ENCODE results near the gene FGF10. TPM values are rescaled to one million over a fixed set of nuclear protein-coding genes. Genes with fewer than 3 reads are reported as not detected.

FGF10 gene
- total and polyA plus RNA-seq, 2 experiments from 2014 or later: 43.7 to 60.0 TPM

DNA sequence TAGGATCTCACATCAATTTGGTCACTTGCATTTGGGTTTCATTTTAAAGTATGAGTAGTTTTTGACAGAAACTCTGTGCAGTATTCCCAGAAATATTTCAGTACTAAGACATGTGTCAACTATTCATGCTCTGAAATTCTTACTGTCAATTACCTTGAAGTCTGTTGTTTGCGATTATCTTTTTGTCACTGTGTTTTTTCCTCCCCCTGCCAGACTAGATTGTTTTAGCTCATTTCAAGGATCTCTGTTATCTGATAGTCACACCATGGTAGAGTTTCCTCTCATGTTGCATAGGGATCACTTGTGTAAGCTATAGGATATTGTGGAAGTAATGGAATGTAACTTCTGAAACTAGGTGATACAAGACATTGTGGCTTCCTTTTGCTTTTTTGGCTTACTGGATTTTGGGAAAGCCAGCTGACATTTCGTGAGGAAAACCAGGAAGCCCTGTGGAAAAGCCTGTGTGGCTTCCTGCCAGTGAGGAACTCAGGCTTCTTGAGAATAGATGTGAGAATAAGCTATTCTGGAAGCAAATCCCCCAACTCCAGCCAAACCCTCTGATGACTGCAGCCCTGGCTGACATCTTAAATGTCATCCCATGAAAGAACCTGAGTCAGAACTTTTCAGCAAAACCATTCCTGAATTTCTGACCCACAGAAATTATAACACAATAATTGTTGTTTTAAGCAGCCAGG is 122.2 kb downstream of the FGF10 start:
- no peaks in the 10 kb centered on the region for H3K4me1 ChIP-seq (ENCODE audit: low read depth)
- no peak for DNase-seq (ENCODE audit: low read depth in 1 of 2, low spot score in 1 of 2)
- no peaks in the 10 kb centered on the region for H3K9me3 ChIP-seq (ENCODE audit: low read depth)
- H3K27me3 ChIP-seq: no peaks in the 10 kb centered on the region
- H3K4me3 ChIP-seq: no peak overlapping the region
- H3K36me3 ChIP-seq: no peaks in the 10 kb centered on the region
- TF ChIP-seq, protein P1, sequence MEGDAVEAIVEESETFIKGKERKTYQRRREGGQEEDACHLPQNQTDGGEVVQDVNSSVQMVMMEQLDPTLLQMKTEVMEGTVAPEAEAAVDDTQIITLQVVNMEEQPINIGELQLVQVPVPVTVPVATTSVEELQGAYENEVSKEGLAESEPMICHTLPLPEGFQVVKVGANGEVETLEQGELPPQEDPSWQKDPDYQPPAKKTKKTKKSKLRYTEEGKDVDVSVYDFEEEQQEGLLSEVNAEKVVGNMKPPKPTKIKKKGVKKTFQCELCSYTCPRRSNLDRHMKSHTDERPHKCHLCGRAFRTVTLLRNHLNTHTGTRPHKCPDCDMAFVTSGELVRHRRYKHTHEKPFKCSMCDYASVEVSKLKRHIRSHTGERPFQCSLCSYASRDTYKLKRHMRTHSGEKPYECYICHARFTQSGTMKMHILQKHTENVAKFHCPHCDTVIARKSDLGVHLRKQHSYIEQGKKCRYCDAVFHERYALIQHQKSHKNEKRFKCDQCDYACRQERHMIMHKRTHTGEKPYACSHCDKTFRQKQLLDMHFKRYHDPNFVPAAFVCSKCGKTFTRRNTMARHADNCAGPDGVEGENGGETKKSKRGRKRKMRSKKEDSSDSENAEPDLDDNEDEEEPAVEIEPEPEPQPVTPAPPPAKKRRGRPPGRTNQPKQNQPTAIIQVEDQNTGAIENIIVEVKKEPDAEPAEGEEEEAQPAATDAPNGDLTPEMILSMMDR (IDR thresholded peaks at IDR 0.05; ENCODE audit: low read depth, low read length): no peak
- no peak overlapping the region for H3K27ac ChIP-seq

DNA sequence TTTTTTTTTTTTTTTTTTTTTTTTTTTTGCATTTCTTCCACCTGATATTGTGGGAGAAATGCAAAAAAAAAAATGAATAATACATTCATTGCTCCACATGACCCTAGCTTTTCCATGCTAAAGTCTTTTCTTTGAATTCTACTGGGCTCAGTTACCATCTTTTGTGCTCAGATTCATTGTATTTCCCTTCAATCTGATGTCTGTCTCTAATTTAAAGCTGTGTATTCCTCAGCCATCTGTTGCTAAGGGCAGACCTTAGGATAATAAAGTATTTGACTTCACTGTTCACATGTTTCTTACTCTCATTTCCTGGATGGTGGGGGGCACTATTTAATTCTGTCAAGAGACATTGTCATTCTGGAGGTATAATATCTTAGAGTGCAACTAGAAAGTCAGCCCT is 123.5 kb downstream of the FGF10 start:
- Histone ChIP-seq H3K9me3 (ENCODE audit: low read depth) (no peaks in the 10 kb centered on the region), H3K4me3 (no peak overlapping the region), H3K4me1 (ENCODE audit: low read depth) (no peaks in the 10 kb centered on the region), H3K36me3 (no peaks in the 10 kb centered on the region), H3K27ac (no peak overlapping the region), H3K27me3 (no peaks in the 10 kb centered on the region)
- DNase-seq (ENCODE audit: low read depth in 1 of 2, low spot score in 1 of 2): no peak
- TF ChIP-seq, protein P1 (IDR thresholded peaks at IDR 0.05; ENCODE audit: low read depth, low read length): no peak

DNA sequence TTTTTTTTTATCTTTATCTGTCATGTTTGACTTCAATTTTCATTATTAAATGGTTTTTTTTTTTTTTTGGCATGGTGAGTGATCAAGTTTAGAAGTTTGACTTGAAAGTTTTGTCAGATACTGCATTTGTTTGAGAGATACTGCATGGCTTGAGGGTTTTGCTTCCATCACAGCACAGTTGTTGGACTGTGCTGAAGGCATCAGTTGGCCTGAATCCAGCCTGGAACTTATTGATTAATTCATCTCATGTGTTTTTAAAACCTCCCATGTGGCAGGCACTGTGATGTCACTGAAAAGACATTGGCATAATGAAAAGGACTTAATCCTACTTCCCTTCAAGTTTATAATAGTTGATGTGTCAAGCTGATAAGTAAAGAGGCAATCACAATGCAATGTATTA is 128.4 kb downstream of the FGF10 start:
- no peak for DNase-seq (ENCODE audit: low read depth in 1 of 2, low spot score in 1 of 2)
- H3K36me3 ChIP-seq: no peaks in the 10 kb centered on the region
- no peak overlapping the region for H3K27ac ChIP-seq
- H3K27me3 ChIP-seq: no peaks in the 10 kb centered on the region
- H3K4me1 ChIP-seq (ENCODE audit: low read depth): no peaks in the 10 kb centered on the region
- TF ChIP-seq, protein P1 (IDR thresholded peaks at IDR 0.05; ENCODE audit: low read depth, low read length): no peak
- no peaks in the 10 kb centered on the region for H3K9me3 ChIP-seq (ENCODE audit: low read depth)
- H3K4me3 ChIP-seq: no peak overlapping the region

DNA sequence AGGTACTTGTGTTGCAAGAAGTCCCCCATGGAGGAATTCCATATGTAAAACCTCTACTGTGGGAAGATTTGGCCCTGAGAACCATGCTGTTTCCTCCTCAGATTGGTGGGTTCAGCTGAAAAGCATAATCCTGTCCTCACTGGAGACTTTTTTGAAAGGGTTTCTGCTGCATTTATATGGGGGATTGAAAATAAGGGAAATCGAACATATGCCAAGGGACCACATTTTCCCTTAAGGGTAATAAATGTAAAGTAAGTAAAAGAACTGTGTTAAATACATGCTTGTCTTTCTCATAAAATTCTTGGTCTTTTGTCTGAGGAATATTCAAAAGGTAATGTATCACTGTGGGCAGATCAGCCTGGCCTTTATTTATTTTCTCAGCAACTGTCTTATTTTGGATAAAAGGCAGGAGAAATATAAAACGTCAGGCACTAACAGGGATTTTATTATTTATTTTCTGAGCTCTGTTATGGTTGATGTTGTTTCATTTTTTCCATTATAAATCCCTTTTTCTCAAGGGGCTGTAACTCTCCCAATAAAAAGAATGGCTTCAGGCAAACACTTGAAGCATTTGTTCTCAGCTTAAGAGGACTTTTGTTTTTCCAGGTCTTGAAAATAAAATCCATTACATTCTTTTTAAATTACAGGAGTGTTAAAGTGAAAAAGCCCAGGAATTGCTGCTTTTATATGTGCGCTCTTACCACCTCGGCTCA is 131.4 kb downstream of the FGF10 start:
- no peak for DNase-seq (ENCODE audit: low read depth in 1 of 2, low spot score in 1 of 2)
- TF ChIP-seq, protein P1 (IDR thresholded peaks at IDR 0.05; ENCODE audit: low read depth, low read length): no peak
- Histone ChIP-seq H3K27me3 (no peaks in the 10 kb centered on the region), H3K27ac (no peak overlapping the region), H3K4me3 (no peak overlapping the region), H3K4me1 (ENCODE audit: low read depth) (no peaks in the 10 kb centered on the region), H3K36me3 (no peaks in the 10 kb centered on the region), H3K9me3 (ENCODE audit: low read depth) (no peaks in the 10 kb centered on the region)

DNA sequence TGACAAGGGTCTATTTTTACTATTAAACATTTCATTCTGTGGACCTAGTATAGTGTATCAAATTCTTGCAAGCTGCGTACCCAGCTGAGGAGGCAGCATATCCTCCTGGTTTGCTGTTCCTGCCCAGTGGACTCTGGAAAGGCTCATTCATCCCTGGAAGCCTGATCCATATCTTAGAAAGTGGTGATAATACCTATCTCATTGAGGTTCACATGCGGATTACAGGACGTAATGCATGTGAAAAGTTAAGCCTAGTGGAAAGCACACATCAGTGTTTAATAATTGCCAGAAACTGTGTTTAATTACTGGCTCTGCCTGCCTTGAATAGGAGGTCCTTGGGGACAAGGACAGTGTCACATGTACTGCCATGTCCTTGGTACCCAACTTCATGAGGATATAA is 132.0 kb downstream of the FGF10 start:
- no peak overlapping the region for H3K27ac ChIP-seq
- H3K36me3 ChIP-seq: no peaks in the 10 kb centered on the region
- H3K27me3 ChIP-seq: no peaks in the 10 kb centered on the region
- H3K4me3 ChIP-seq: no peak overlapping the region
- TF ChIP-seq, protein P1 (IDR thresholded peaks at IDR 0.05; ENCODE audit: low read depth, low read length): no peak
- no peaks in the 10 kb centered on the region for H3K9me3 ChIP-seq (ENCODE audit: low read depth)
- no peak for DNase-seq (ENCODE audit: low read depth in 1 of 2, low spot score in 1 of 2)
- no peaks in the 10 kb centered on the region for H3K4me1 ChIP-seq (ENCODE audit: low read depth)

Measured in cardiac muscle cell (in vitro differentiated cells and primary cell).